ENCODE results near the gene PXDN.

The PXDN gene

DNA sequence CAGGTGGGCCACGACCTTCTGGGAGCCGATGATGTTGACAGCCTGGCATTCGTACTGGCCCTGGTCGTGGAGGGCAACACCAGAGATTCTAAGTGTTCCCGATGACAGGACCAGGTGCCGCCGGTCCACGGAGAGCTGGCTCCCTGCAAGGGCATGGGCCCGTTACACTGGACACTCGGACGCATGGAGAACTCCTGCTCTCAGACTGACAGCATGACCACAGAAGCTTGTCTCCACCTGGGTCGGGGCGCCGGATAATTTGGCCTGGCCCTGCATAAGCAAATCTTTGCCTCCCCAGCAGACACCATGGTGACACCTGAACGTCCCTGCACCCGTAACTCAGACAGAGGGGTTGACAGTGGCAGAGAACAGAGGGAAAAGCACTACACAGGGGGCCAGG is 80.7 kb downstream of the PXDN start:
- no peak overlapping the region for H3K27ac ChIP-seq
- TF ChIP-seq, protein P1, sequence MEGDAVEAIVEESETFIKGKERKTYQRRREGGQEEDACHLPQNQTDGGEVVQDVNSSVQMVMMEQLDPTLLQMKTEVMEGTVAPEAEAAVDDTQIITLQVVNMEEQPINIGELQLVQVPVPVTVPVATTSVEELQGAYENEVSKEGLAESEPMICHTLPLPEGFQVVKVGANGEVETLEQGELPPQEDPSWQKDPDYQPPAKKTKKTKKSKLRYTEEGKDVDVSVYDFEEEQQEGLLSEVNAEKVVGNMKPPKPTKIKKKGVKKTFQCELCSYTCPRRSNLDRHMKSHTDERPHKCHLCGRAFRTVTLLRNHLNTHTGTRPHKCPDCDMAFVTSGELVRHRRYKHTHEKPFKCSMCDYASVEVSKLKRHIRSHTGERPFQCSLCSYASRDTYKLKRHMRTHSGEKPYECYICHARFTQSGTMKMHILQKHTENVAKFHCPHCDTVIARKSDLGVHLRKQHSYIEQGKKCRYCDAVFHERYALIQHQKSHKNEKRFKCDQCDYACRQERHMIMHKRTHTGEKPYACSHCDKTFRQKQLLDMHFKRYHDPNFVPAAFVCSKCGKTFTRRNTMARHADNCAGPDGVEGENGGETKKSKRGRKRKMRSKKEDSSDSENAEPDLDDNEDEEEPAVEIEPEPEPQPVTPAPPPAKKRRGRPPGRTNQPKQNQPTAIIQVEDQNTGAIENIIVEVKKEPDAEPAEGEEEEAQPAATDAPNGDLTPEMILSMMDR (conservative IDR thresholded peaks at IDR 0.05), result no peak
- TF ChIP-seq ZFX (IDR thresholded peaks at IDR 0.05), result no peak

DNA sequence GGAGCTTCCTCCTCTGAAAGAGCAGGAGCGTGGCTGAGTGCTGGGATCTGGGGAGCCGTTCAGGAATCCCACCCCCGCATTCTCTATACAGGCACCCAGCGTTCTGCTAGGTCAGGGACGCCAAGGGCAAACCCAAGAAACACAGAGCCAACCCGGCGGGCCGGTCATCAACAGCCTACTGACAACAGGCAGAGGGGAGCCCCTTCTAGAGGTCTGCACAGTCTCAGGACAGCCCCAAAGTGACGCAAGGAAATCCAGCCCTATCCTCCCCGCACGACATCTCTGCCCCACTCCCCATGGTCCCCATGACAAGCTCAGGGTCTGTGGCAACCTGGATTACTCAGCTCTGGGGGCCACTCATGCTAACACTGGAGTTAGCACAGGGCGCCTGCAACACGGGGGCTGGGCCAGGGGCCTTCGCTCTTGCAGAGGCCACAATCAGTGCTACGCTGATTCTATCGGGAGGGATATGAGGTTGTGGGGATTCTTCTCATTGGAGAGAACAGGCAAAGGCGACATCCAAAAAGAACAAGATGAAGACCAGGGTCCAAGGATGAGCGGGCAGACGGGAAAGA is 81.6 kb downstream of the PXDN start:
- TF ChIP-seq, protein P1 (conservative IDR thresholded peaks at IDR 0.05), result no peak
- TF ChIP-seq ZFX (IDR thresholded peaks at IDR 0.05), result no peak
- no peak overlapping the region for H3K27ac ChIP-seq

DNA sequence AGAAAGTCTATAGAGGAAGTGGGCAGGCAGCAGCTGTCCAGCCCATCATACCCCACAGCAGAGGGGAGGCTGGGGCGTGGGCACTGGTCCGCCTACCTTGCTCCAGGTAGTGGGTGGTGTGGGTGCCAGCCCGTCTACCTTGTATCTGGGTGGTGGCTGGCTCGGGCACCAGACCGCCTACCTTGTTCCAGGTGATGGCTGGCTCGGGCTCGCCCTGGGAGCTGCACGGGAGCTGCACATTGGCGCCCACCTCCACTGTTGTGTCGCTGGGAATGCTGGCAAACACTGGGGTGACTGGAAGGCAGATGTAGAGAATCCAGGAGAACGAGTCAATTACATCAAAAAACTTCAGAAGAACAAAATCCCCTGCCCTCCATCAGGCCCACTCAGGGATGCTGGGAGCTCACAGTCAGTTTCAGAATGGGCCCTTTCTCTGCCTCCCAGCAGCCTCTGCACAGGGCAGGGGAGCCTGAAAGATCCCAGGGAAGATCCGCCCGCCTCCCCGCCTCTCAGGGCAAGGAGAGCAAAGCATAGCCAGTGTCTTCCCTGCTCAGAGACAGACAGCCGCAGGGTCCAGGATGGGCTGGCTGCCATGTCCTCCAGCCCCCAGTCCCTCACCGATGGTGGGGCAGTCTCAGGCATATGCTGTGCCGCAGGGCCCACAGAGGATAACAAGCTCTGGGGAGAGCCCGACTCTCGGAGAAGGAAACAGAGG is 82.3 kb downstream of the PXDN start:
- TF ChIP-seq ZFX (IDR thresholded peaks at IDR 0.05), result no peak
- TF ChIP-seq, protein P1 (conservative IDR thresholded peaks at IDR 0.05), result no peak
- H3K27ac ChIP-seq, result no peak overlapping the region

DNA sequence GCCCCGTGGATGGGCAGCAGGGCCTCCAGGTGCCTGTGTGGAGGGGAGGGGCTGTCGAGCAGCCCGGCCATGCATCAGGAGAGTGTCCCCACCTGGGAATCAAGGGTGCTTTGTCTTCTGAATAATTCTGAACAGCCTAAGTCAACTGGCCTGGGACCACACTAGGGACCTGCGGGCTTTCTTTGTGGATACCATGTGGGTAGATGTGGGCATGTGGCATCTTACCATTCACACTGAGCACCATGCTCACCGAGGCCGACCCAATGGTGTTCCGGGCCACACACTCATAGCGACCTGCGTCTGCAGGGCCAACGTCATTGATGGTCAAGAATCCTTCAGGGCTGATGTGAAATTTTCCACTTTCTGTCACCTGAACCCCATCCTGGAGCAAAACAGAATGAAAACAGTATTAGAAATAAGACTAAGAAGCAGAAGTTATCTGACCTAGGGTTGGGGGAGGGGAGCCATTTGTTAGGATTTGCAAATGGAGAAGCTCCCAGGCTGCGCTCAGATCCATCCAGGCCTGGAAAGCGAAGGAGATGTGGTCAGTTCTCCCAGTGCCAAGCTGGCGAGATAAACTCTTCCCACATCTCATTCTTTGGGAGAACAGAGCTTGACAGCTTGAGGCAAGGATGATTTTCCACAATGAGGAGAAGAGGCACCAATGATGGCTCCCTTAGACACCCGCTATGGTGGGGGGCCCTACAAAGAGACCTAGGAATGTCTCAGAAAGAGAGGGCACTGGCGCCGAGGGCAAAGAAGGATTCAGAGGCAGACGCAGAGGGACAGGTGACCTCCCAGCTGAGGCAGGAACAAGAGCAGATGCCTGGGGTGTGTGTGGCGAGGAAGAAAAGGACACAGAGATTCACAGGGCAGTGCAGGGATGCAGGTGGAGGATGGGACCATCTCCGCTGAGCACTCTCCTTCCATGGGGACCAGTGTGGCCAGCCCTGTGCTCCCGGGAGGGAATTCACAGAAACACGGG is 83.4 kb downstream of the PXDN start:
- no peak overlapping the region for H3K27ac ChIP-seq
- TF ChIP-seq, protein P1 (conservative IDR thresholded peaks at IDR 0.05), result no peak
- TF ChIP-seq ZFX (IDR thresholded peaks at IDR 0.05), result no peak

DNA sequence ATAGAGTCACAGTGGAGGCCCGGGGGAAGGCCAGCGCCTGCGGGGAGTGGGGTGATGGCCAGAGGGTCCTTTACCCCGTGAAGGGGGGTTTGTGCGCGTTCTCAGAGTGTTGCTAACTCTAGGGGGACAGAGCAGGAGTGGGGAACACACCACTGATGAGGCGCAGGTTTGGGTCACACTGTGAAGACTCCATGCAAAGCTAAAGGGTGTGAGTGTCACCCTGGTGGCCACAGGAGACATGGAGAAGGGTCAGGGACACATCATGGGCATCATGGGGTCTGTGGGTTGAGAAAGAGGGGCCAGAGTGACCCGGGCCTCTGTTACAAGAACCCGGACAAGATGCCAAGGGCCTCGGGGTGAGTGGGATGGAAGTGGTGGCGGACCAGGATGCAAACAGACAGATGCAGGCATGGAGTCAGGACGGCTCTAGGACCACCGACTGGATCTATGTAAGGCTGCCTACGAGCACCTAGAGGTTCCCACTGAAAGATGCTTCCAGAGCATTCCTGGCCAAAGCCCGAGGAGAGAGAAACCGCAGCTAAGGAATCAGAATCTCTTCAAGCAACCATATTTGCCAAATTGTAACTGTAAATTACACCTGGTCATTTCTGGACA is 84.3 kb downstream of the PXDN start:
- H3K27ac ChIP-seq, result no peak overlapping the region
- TF ChIP-seq, protein P1 (conservative IDR thresholded peaks at IDR 0.05), result no peak

DNA sequence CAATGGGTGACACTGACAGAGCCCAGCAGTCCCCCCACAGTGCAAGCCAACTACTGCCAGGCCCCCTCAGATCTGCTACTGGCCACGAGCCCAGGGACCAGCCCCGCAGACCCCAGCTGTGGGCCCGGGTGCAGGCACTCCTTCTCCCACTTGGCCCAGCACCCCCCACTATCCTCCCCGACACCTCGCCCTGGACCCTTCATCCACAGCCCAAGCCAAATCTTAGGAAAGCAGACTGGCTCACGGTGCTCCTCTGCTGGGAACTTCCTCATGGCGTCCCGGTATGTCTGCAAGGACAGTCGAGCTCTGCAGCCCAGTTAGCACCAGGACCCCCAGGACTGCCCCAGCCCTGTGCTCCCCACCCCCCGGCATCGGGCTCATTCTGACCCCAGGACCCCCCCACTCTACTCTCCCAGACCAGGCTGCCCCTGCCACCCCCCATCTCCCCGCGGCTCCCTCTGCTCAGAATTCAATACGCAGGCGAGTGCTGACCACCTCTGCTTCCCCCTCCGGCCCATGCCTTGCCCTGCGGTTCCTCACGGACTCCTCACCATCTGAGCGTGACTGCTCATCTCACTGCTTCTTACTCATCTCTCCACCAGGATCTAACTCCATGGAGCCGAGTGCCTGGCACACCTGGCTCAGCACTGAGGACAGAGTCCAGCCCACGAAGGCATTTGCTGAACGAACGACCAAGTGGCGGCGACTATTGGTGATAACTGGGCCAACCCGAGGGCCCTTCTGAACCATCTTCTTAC is 85.7 kb downstream of the PXDN start:
- no peak overlapping the region for H3K27ac ChIP-seq
- TF ChIP-seq ZFX (IDR thresholded peaks at IDR 0.05), result no peak
- TF ChIP-seq, protein P1 (conservative IDR thresholded peaks at IDR 0.05), result no peak

Data from C4-2B (cell line).